Subcutaneous adipose tissue (tissue), 4 donors: Measurements from ENCODE around the gene FOXK2. TPM values are rescaled to one million over a fixed set of nuclear protein-coding genes. Genes with fewer than 3 reads are reported as not detected.

Experiments
- total RNA-seq, 4 donors: library from RNA; depleted of rRNA; stranded (reverse); fragments of >200 nt; gene quantifications; one replicate each; pipeline ENCODE4 v1.1.0, GENCODE V29; 2016
- TF ChIP-seq, protein P1 (sequence below): fragments of 450-650 bp; IDR thresholded peaks from one replicate; pipeline ENCODE4 v1.5.1; 2016; ENCODE audit warnings: low read depth, mild to moderate bottlenecking, control low read depth, antibody characterized with exemption, moderate library complexity

Gene FOXK2
- total RNA-seq, 4 donors from 2014 or later = 22.0 to 42.2 (median 35.0) TPM

DNA sequence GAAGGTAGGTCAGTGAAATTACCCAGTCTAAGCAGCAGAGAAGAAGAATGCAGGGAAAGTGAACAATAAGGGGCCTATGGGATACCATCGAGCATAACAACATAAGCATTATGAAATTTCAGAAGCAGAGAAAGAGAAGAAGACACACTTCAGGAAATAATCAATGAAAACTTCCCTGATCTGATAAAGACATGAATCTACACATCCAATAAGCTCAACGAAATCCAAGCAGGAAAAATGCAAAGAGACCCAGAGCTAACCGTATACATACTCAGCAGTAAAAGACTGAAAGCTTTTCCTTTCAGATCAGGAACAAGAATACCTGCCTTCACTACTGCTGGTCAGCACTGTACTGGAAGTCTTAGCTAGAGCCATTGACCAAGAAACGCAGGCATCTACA, 90.1 kb downstream of the FOXK2 start:
- TF ChIP-seq, protein P1, sequence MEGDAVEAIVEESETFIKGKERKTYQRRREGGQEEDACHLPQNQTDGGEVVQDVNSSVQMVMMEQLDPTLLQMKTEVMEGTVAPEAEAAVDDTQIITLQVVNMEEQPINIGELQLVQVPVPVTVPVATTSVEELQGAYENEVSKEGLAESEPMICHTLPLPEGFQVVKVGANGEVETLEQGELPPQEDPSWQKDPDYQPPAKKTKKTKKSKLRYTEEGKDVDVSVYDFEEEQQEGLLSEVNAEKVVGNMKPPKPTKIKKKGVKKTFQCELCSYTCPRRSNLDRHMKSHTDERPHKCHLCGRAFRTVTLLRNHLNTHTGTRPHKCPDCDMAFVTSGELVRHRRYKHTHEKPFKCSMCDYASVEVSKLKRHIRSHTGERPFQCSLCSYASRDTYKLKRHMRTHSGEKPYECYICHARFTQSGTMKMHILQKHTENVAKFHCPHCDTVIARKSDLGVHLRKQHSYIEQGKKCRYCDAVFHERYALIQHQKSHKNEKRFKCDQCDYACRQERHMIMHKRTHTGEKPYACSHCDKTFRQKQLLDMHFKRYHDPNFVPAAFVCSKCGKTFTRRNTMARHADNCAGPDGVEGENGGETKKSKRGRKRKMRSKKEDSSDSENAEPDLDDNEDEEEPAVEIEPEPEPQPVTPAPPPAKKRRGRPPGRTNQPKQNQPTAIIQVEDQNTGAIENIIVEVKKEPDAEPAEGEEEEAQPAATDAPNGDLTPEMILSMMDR = no peak

DNA sequence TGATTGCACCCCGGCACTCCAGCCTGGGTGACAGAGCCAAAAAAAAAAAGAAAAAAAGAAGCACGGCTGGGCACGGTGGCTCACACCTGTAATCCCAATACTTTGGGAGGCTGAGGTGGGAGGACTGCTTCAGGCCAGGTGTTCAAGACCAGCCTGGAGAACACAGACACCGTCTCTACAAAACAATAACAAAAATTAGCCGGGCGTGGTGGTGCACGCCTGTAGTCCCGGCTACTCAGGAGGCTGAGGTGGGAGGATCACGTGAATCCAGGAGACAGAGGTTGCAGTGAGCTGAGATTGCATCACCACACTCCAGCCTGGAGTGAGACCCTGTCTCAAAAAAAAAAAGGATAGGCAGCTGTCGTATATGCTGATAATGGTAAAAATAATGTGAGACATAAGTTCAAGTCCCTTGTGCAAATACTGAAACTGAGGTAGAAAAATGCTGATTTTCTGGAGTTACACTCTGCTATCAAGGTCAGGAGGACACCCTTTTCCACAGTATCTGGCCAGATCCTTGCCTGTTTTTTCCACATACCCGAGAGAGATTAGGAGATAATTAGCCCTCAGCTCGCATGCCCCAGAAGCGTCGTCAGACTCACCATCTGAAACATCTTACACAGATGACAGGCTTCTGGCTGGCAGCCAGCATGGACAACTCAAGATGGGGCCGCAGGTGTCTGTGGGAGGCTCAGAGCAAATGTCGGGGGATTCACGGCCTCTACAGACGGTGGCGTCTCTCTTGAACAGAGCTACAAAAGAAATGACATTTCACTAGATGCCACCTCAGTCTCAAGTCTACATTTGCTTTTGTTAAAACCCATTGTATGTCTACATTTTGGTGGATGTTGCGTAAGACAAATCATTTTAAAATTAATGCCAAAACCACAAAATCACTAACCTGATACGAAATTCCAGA, 91.9 kb downstream of the FOXK2 start:
- TF ChIP-seq, protein P1 = no peak

DNA sequence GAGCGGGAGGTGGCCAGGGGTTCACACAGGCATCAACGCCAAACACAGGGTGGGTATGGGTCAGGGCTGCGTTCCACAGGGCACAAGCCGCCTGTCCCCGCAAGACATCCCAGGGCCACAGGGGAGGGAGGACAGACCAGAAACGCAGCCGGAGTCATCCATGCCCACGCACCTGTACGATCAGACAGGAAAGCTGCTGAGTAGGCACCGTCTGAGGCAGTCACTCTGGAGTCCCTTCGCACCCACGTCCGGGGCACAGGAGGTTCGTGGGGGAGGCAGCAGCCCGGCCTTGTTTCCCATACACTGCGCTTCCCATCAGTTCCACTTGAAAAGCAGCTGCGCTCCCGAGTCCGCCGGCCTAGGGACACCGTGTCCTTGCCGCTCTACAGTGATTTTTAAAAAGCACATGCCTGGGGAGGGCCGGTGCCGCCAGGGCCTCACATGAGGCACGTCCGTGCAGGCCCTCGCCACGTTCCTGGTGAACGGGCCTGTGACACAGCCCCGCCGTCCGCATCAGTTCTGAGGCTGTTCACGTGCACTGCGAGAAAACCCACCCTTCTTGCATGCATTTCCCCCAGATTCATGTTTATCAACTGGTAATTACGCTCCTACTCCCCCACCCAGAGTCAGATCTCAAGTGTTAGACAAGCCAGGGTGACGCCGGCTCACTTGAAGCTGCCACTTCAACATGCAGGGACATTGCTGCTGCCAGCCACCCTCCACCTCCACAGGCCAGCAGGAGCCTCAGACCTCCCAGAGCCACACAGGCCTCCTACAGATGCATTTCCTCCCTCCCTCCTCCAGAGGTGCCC, 94.0 kb downstream of the FOXK2 start:
- TF ChIP-seq, protein P1 = no peak

DNA sequence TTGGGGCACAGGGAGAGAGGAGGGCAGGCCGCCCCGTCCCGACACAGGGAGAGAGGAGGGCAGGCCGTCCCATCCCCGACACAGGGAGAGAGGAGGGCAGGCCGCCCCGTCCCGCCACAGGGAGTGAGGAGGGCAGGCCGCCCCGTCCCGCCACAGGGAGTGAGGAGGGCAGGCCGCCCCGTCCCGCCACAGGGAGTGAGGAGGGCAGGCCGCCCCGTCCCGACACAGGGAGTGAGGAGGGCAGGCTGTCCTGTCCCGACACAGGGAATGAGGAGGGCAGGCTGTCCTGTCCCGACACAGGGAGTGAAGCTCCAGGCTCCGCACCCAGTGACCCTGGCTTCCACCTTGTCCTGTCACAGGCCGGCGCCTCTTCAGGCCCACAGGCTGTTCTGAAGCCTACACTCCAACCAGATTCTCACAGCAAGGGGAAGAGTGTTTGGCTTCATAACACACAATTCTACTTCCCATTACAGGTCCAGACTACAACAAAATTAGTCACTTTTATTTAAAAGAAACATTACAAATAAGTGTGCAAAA, 94.6 kb downstream of the FOXK2 start:
- TF ChIP-seq, protein P1 = no peak

DNA sequence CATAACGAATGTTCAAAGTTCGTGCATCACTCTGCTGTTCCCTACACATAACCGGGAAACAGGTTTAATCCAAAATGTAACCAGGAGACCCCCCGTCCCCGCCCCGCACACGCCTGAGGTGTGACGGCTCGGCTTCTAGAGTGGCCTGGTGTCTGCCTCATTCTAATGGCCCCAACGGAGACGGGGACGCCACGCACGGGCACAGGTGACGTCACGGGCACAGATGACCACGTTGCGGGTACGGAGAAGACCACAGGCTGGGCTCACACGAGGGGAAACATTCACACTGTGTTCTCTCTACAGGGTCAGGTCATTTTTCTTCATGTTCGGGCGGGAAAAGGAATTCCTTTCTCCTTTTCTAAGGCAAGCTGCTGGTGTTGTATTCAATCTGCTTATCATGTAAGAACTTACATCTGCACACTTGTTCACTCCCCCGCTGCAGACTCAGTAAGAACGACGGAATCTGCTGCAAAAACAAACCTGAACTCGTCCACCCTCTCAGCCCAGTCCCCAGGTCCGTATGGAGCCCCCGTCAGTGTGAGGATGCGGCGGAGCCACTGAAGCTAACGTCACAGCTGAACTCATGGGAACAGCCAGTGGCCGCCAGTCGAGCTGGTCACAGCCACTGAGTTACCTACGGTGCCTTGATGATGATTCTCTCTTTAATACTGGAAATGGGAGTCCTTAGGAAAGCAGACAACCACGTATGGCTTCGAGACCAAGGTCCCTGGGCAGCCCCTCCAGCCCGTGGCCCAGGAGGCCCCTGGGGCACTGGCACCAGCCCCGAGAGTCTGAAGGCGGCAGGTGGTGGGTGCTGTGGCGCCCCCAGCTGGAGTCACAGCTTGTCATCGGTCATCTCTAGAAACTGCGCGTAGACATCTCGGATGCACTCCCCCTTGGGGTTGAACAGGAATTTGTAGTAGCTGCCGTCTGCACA, 95.8 kb downstream of the FOXK2 start:
- TF ChIP-seq, protein P1 = no peak

DNA sequence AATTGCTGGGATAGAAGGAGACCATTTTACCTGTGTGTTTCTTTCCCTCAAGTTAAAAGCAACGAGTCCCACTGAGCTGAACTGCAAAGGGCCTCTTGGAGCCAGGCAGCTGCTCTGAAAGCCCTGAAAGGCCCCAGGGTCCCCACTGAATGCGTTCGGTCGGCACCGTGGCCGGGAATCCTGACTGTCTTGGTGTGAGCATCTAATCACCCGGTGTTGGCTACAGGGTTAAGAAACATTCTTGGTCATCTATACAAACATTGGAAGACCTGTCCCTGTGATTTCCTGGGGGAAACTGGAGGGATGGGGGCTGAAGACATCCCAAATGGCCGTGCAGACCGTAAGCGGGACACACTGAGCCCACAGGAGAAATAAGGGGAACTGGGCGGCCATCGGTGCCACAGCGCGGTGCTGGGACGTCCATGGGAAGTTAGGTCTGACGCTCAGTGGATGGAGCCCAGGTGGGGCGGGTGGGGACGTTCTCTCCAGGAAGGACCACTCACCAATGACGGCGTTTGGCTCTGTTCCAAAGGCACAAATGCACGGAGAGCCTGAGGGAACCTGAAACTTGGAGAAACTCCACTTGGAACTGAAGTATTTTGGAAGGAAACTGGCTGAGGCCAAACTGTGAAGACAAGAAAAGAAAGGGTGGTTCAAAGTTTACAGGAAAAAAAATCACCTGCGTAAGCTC, 96.6 kb downstream of the FOXK2 start:
- TF ChIP-seq, protein P1 = no peak
